Ishikawa (cell line): ENCODE measurements around the gene CIBAR2.

ENCODE experiments used
- CEBPB ChIP-seq: IDR thresholded peaks from 2 replicates; pipeline ENCODE4 v1.6.1; 2012
- CREB1 ChIP-seq: IDR thresholded peaks from 2 replicates; pipeline ENCODE4 v1.6.1; 2012; ENCODE audit warnings: low read depth
- EGR1 ChIP-seq: IDR thresholded peaks from 2 replicates; pipeline ENCODE4 v1.6.1; 2012
- EP300 ChIP-seq: IDR thresholded peaks from 2 replicates; pipeline ENCODE4 v1.6.1; 2012; ENCODE audit warnings: borderline replicate concordance
- FOXM1 ChIP-seq: IDR thresholded peaks from 2 replicates; pipeline ENCODE4 v1.6.1; 2012; ENCODE audit warnings: low read depth, borderline replicate concordance
- NFIC ChIP-seq: IDR thresholded peaks from 2 replicates; pipeline ENCODE4 v1.6.1; 2012
- RAD21 ChIP-seq: IDR thresholded peaks from 2 replicates; pipeline ENCODE4 v1.6.1; 2012; ENCODE audit warnings: low read depth
- TAF1 ChIP-seq: IDR thresholded peaks from 2 replicates; pipeline ENCODE4 v1.6.1; 2012; ENCODE audit warnings: low read depth, mild to moderate bottlenecking
- TCF12 ChIP-seq: IDR thresholded peaks from 2 replicates; pipeline ENCODE4 v1.6.1; 2012; ENCODE audit warnings: low read depth
- TEAD4 ChIP-seq: IDR thresholded peaks from 2 replicates; pipeline ENCODE4 v1.6.1; 2012
- YY1 ChIP-seq: IDR thresholded peaks from 2 replicates; pipeline ENCODE4 v1.6.1; 2012; ENCODE audit warnings: low read depth
- ZBTB7A ChIP-seq: IDR thresholded peaks from 2 replicates; pipeline ENCODE4 v1.6.1; 2012; ENCODE audit warnings: low read depth
- TF ChIP-seq, protein P1 (sequence below): IDR thresholded peaks from 2 replicates; pipeline ENCODE4 v1.6.1; 2012; ENCODE audit warnings: low read depth, mild to moderate bottlenecking
- TF ChIP-seq, protein P2 (sequence below): IDR thresholded peaks from 2 replicates; pipeline ENCODE4 v1.6.1; 2012
- TF ChIP-seq, protein P3 (sequence below): IDR thresholded peaks from 2 replicates; pipeline ENCODE4 v1.6.1; 2012

Gene CIBAR2

DNA sequence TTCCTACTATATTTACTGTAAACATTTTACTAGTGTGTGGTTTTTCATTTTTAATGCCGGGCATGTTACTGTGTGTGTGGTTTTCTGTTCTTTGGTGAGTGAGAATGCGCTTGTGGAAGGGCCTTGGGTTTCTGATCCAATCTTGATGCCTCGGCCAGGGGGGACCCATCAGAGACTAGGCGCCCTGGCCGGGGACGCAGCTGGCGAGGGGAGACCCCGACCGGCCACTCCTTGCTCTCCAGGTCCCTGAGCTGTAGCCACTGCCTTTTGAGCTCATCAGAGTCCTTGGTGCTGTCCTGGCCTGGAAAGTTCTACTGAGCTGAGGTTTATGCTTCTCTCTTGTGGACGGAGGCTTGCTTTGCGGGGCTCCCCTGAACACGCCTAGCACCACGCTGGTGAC lies 47.2 kb downstream of the CIBAR2 start:
- TF ChIP-seq EP300 (no peak), CREB1 (no peak), FOXM1 (no peak), ZBTB7A (no peak), EGR1 (no peak), TCF12 (no peak), YY1 (no peak), NFIC (no peak), RAD21 (no peak), TEAD4 (no peak), TAF1 (no peak), CEBPB (no peak)
- TF ChIP-seq, protein P1, sequence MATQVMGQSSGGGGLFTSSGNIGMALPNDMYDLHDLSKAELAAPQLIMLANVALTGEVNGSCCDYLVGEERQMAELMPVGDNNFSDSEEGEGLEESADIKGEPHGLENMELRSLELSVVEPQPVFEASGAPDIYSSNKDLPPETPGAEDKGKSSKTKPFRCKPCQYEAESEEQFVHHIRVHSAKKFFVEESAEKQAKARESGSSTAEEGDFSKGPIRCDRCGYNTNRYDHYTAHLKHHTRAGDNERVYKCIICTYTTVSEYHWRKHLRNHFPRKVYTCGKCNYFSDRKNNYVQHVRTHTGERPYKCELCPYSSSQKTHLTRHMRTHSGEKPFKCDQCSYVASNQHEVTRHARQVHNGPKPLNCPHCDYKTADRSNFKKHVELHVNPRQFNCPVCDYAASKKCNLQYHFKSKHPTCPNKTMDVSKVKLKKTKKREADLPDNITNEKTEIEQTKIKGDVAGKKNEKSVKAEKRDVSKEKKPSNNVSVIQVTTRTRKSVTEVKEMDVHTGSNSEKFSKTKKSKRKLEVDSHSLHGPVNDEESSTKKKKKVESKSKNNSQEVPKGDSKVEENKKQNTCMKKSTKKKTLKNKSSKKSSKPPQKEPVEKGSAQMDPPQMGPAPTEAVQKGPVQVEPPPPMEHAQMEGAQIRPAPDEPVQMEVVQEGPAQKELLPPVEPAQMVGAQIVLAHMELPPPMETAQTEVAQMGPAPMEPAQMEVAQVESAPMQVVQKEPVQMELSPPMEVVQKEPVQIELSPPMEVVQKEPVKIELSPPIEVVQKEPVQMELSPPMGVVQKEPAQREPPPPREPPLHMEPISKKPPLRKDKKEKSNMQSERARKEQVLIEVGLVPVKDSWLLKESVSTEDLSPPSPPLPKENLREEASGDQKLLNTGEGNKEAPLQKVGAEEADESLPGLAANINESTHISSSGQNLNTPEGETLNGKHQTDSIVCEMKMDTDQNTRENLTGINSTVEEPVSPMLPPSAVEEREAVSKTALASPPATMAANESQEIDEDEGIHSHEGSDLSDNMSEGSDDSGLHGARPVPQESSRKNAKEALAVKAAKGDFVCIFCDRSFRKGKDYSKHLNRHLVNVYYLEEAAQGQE = no peak
- TF ChIP-seq, protein P2, sequence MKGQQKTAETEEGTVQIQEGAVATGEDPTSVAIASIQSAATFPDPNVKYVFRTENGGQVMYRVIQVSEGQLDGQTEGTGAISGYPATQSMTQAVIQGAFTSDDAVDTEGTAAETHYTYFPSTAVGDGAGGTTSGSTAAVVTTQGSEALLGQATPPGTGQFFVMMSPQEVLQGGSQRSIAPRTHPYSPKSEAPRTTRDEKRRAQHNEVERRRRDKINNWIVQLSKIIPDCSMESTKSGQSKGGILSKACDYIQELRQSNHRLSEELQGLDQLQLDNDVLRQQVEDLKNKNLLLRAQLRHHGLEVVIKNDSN = no peak

DNA sequence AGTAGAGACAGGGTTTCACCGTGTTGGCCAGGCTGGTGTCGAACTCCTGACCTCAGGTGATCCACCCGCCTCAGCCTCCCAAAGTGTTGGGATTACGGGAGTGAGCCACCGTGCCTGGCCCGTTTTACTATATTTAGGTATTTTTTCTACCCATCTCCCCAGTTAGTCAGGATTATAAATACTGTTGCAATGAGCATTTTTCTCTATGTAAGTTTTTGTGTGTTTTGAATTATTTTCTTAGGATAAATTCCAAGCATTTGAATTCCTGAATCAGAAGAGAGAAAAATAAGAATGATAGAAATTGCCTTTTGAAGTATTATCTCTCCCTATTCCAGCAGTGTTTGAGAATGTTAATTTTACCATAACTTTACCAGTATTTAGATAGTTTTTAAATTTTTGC lies 48.1 kb downstream of the CIBAR2 start:
- TF ChIP-seq TEAD4 (no peak), RAD21 (no peak), CREB1 (no peak), NFIC (no peak), EP300 (no peak), TCF12 (no peak), ZBTB7A (no peak), YY1 (no peak), EGR1 (no peak), CEBPB (no peak), TAF1 (no peak)
- TF ChIP-seq, protein P3, sequence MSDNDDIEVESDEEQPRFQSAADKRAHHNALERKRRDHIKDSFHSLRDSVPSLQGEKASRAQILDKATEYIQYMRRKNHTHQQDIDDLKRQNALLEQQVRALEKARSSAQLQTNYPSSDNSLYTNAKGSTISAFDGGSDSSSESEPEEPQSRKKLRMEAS = no peak
- TF ChIP-seq, protein P2 = no peak

DNA sequence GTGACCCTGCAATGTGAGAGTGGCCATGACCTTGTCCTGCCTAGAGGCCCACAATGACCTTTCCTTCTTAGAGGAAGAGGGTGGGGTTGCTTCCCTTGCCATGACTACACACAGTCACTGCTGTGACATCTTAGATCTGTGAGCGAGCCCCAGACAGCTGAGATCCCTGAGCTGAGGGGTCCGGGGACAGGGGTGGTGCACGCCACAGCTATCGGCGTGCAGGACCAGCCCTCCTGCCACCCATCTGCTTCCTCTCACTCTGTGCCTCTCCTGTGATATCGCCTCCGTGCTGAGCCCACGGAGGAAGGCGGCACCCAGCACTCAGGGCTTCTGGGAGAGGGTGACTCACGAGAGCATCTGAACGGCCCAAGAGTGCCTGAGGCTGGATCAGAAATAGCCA lies 49.4 kb downstream of the CIBAR2 start:
- TF ChIP-seq TAF1 = no peak

DNA sequence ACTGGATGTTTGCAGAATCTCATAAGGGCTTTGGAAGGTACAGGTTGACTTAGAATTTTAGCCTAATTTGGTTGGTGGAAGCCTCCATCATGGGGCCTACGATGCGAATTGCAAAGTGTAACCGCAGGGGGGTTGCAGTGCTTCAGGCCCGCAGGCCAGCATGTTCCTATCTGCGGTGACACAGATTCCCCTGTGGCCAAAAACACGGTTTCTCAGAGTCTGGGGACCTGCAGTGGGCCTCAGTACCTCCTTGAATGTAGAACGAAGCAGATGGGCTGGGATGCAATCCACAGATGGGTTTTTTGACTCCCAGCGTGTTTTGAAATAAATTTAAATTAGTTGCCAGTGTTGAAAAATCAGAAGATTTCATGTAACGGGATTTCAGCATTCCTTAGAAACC lies 49.9 kb downstream of the CIBAR2 start:
- TF ChIP-seq EP300 (no peak), TEAD4 (no peak), ZBTB7A (no peak), RAD21 (no peak), CEBPB (no peak), YY1 (no peak), EGR1 (no peak), TCF12 (no peak), CREB1 (no peak), FOXM1 (no peak), TAF1 (no peak), NFIC (no peak)
- TF ChIP-seq, protein P3 = no peak
- TF ChIP-seq, protein P1 = no peak
- TF ChIP-seq, protein P2 = no peak

DNA sequence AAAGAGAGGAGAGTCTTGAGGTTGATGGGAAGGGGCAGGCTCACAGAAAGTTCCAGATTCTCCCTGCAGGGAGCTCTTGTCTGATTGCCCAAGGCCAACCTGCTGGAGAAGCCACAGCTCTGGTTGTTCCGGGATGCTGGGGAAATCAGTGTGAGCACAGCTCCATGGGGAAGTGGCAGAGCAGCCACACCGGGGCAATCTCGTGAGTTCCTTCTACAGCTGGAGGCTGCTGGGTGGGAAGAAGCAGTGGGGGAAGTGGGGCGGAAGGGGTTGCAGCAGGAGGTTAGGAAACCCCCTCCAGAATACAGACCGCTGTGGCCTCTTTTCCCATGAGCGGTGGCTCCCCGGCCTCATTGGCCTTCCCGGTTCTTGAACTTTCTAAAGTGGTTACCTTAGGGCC lies 50.7 kb downstream of the CIBAR2 start:
- TF ChIP-seq, protein P2 = no peak
- no peak for TF ChIP-seq CEBPB
- TF ChIP-seq, protein P1 = no peak
